Measurements from ENCODE around the gene MTX1.
"Not testable (repeated sequence)": the region's sequence is repeated elsewhere in the genome, so short reads cannot be mapped to it uniquely, and the experiment has no call there.

DNA sequence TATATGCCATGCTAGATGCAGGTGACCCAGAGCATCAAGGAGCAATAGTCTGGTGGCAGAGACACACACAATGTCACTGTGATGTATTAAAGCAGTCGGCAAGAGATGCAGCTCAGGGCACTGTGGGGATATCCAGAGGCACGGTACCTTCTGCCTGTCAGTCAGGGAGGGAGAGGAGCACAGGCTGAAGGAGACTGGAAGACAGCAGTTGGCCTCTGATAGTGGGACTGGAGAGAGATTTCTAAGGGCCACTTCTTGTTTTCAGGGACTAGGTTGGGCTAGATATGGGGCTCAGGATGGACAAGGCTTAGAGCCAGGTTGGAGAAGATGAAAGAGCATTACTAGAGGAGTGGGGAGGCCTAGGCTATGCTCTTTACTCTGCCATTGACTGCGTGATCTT is 22.8 kb downstream of the MTX1 start:
- TF ChIP-seq, protein P1, sequence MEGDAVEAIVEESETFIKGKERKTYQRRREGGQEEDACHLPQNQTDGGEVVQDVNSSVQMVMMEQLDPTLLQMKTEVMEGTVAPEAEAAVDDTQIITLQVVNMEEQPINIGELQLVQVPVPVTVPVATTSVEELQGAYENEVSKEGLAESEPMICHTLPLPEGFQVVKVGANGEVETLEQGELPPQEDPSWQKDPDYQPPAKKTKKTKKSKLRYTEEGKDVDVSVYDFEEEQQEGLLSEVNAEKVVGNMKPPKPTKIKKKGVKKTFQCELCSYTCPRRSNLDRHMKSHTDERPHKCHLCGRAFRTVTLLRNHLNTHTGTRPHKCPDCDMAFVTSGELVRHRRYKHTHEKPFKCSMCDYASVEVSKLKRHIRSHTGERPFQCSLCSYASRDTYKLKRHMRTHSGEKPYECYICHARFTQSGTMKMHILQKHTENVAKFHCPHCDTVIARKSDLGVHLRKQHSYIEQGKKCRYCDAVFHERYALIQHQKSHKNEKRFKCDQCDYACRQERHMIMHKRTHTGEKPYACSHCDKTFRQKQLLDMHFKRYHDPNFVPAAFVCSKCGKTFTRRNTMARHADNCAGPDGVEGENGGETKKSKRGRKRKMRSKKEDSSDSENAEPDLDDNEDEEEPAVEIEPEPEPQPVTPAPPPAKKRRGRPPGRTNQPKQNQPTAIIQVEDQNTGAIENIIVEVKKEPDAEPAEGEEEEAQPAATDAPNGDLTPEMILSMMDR (IDR thresholded peaks at IDR 0.05): not testable (repeated sequence)
- not testable (repeated sequence) for TF ChIP-seq POLR2A (IDR thresholded peaks at IDR 0.05)

Measured in lower leg skin (tissue), 3 donors.